Measurements from ENCODE around the gene PLCH2.

Gene PLCH2

GRCh38 chr1:2509589-2509988 is 33.5 kb downstream of the PLCH2 start:
- Mint-ChIP-seq H3K27ac (no peak overlapping the region), H3K36me3 (ENCODE audit: low read depth) (peaks cover 9% of the 10 kb centered on the region), H3K9me3 (no peaks in the 10 kb centered on the region), H3K4me1 (peaks cover 15% of the 10 kb centered on the region), H3K27me3 (ENCODE audit: low read depth) (no peaks in the 10 kb centered on the region), H3K4me3 (no peak overlapping the region)
- no peak for TF ChIP-seq CTCF (IDR thresholded peaks at IDR 0.05; ENCODE audit: unreplicated experiment in 3 of 3)

- Mint-ChIP-seq H3K9me3 (no peaks in the 10 kb centered on the region), H3K4me3 (no peak overlapping the region), H3K36me3 (ENCODE audit: low read depth) (peaks cover 12% of the 10 kb centered on the region), H3K4me1 (peaks cover 12% of the 10 kb centered on the region), H3K27me3 (ENCODE audit: low read depth) (no peaks in the 10 kb centered on the region), H3K27ac (no peak overlapping the region)
- TF ChIP-seq CTCF (IDR thresholded peaks at IDR 0.05; ENCODE audit: unreplicated experiment in 3 of 3) = no peak
These were observed 34.5 kb downstream of the PLCH2 start for GRCh38 chr1:2510366-2511155.

GRCh38 chr1:2512862-2513421 is 36.9 kb downstream of the PLCH2 start:
- H3K4me1 Mint-ChIP-seq = peaks cover 10% of the 10 kb centered on the region
- H3K36me3 Mint-ChIP-seq (ENCODE audit: low read depth) = peaks cover 21% of the 10 kb centered on the region
- TF ChIP-seq CTCF (IDR thresholded peaks at IDR 0.05; ENCODE audit: unreplicated experiment in 3 of 3) = no peak
- H3K27ac Mint-ChIP-seq = no peak overlapping the region
- H3K27me3 Mint-ChIP-seq (ENCODE audit: low read depth) = no peaks in the 10 kb centered on the region
- H3K9me3 Mint-ChIP-seq = no peaks in the 10 kb centered on the region
- H3K4me3 Mint-ChIP-seq = no peak overlapping the region

GRCh38 chr1:2513939-2514652 is 38.0 kb downstream of the PLCH2 start:
- H3K4me1 Mint-ChIP-seq = peaks cover 5% of the 10 kb centered on the region
- no peaks in the 10 kb centered on the region for H3K9me3 Mint-ChIP-seq
- H3K27me3 Mint-ChIP-seq (ENCODE audit: low read depth) = no peaks in the 10 kb centered on the region
- TF ChIP-seq CTCF (IDR thresholded peaks at IDR 0.05; ENCODE audit: unreplicated experiment in 3 of 3) = no peak
- no peak overlapping the region for H3K27ac Mint-ChIP-seq
- H3K36me3 Mint-ChIP-seq (ENCODE audit: low read depth) = peaks cover 20% of the 10 kb centered on the region
- no peak overlapping the region for H3K4me3 Mint-ChIP-seq

GRCh38 chr1:2514863-2515762 is 39.0 kb downstream of the PLCH2 start:
- Mint-ChIP-seq H3K36me3 (ENCODE audit: low read depth) (peaks cover 23% of the 10 kb centered on the region), H3K4me1 (peaks cover 5% of the 10 kb centered on the region), H3K9me3 (no peaks in the 10 kb centered on the region), H3K4me3 (no peak overlapping the region), H3K27ac (no peak overlapping the region), H3K27me3 (ENCODE audit: low read depth) (no peaks in the 10 kb centered on the region)
- peak; percentile 16 to 24 (median 19) for TF ChIP-seq CTCF (IDR thresholded peaks at IDR 0.05; ENCODE audit: unreplicated experiment in 3 of 3)

Data from nephron (organoid).